ENCODE data around the gene TFE3.
A peak's percentile ranks its signal among the peaks of the same experiment; 100 is the strongest.

Gene TFE3

DNA sequence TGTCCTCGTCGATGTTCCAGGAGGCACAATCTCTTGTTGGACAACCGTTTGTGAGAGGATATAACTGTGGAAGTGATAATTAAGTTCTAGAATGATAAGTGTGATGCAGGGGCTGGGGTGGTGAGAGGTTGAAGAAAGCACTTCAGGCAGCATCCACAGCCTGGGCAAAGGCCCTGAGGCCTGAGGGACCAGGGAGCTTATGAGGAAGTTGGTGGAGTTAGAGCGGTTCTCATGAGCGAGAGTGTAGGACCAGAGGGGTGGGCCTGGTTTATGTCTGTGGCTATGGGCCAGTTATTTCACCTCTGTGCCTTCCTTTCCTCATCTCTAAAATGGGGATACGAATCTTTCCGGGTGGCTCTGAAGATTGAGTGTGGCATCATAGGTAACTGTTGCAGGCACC lies 18.3 kb upstream of the TFE3 start:
- no peak for DNase-seq (ENCODE audit: low spot score)

DNA sequence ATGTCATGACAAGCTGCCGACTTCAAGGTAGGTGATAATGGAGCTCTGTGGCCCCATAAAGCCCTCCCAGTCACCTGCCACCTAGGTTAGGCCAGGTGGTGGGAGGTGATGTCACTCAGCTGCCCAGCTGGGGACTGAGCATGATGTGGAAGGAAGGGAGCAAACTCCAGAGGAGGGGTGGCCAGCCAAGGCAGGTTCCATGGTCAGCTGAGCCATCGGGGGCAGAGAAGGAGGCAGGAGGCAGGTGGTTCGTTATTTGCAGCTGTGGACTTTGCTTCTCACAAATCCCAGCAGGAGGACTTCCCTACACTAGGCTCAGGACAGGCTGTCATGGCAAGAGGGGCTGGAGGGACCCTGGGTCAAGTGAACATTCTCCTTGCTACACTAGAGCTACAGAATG lies 17.8 kb upstream of the TFE3 start:
- DNase-seq (ENCODE audit: low spot score), result no peak

DNA sequence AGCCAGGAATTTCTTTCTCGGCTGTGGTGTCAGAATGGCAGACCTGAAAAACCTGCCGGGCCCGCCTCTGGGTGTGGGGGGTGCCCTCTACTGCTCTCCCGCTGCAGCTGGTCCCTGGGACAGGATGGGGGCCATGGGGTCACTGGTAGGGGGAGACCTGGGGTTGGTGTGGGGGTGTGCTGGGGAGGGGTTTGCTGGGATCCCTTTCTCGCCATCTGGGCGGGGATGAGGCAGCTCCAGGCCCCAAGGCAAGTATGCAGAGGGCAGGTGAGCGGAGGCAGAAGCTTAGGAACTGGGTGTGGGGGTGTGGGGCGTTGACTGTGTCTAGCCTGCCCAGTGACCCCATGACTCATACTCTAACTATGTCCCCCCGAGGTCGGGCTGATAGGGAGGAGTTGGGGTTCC lies 16.5 kb upstream of the TFE3 start:
- no peak for DNase-seq (ENCODE audit: low spot score)

DNA sequence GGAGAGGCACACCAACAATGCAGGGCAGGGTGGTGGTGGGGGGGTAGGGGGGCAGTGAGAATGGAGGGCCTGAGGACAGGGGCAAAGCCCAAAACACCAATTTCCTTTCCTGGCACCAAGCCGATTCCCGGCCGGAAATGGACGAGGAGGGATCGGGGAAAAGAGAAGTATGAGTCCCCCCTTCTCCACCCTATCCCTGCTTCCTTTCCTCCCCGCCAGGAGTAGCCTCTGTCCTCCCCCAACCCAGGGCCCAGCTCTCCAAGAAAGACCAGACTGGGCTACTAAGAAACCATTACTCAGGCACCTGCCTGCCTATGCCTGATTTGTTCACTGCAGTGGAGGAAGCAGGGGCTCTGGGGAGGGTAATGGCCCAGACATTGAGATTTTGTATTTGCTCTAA lies 16.0 kb upstream of the TFE3 start:
- no peak for DNase-seq (ENCODE audit: low spot score)

DNA sequence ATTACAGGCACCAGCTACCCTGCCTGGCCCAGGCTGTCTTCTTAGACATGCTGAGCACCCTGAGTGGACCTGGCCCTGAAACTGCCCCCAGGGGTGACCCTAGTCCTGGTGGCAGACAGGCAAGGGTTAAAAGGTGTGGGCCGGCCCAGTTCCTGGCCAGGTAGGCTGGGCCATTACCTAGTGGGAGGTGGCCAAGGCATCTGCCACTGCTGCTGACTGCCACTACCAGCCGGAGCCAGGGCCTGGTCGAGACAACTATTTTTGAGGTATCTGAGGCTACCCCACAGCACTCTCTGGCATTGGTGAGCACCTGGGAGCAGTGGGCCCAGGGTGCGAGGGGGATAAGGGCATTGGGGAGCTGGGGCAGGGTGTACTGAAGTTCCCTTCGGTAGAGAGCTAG lies 15.6 kb upstream of the TFE3 start, which contains the start of gene CCDC120:
Gene CCDC120 (plus strand): TSS at position 206 of the 400 bp plus-strand sequence. CDS start 3,043 bp downstream, outside the sequence.
- DNase-seq (ENCODE audit: low spot score), result no peak

DNA sequence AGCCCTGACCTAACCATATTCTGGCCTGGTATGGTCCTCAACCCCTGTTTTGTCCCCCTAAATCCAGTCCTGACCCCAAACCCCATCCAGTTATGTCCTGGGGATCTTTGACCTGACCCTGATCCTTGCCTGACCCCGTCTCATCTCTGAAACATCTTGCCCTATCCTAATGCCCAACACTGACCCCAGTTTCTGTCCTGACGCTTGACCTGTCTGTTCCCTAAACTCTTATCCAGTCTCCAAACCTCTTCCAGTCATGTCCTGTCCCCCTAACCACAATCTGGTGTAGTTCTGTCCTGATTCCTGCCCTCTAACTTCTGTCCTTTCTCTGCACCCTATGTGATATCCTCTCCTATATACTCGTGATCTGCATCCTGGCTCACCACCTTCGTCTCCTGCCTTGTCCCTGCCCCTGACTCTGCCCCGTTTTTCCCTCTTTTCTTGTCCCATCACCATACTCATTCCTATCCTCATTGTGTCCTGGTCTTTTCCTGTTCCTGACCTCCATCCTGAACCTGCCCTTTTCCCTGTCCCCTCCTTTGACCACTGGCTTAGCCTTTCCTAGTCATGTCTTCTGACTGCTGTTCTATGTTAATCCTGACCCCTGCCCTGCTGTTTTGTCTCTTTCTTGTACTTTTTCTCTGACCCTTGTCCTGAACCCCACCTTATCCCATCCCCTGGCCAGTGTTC lies 11.1 kb upstream of the TFE3 start:
- DNase-seq (ENCODE audit: low spot score), result no peak

DNA sequence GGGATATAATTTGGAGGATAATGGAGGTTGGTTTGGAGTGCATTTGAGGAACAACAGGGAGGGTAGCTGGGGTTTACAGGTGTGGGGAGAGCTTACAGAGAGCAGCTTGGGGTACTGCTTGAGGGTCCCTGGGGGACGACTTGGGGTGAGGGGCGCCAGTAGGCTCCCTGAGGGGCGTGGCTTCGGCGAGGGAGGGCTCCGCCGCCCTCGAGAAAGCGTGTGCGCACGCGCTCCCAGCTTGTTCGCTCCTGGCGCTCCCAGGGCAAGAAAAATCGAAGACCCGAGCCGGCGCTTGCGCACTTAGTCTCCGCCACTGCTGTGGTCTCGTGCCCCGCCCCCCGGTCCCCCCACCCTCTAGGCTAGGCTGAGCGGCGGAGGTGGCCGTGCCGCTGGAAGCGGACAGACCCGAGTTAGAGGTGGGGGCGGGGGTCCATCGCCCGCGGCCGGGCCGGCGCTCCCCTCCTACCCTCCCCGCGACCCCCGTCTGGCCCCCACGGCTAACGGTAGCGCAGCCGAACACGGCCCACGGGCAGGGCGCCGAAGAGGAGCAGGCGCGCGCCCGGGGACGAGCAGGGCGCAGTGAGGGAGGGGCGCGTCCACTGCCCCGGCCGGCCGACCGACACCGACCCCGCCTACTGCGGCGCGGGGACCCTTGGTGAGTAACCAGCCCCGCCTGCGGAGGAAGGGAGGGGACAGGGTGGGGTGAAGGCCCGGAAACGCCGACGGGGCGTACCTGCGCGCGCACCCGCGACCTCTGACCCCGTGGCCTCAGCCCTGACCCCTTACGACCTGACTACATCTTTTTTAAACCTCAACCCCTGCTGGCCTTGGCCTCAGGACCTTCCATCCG lies 10.3 kb upstream of the TFE3 start:
- no peak for DNase-seq (ENCODE audit: low spot score)

DNA sequence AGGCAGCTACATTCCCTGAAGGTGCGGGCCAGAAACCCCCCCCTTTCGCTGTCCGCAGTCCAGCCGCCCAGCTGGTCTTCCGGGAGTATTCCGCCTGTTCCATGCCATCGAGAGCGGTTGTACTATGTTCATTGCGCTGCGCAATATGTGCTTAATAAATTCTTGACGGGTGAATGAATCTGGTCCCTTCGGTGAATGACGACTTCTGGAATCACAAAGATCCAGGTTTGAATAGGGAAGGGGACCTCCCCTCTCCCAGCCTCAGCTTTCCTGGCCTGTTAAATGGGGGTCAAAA lies 777 bp upstream of the TFE3 start:
- DNase-seq (ENCODE audit: low spot score), result no peak

DNA sequence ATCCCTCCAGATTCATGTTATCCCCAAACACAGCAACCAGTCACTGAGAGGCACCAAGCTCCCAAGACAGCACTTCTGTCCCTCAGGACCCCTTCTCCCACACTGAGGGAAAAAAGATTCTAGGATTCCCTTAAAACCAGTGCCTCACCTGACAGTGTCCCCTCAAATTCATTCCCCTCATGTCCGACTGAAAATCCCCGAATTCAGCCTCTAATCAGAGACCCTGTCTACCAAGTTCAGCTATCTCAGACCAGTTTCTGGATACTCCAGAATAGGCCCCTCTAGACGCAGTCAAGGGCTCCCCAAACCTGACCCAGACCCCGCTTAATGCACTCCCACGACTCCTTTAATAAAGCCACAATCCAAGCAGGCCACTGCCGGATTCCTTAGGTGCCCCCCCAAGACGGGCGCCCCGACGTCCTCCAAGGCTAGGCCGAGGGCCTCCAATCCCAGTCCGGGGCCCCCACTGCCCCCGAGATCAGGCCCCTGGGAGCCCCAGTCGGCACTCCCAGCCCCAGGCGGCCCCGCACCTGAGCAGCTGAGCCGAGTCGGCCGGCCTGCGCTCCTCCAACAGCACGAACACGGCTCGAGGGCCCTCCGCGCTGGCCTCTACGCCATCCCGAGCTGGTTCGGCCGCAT lies 457 bp downstream of the TFE3 start:
- DNase-seq (ENCODE audit: low spot score), result peak; percentile 47

DNA sequence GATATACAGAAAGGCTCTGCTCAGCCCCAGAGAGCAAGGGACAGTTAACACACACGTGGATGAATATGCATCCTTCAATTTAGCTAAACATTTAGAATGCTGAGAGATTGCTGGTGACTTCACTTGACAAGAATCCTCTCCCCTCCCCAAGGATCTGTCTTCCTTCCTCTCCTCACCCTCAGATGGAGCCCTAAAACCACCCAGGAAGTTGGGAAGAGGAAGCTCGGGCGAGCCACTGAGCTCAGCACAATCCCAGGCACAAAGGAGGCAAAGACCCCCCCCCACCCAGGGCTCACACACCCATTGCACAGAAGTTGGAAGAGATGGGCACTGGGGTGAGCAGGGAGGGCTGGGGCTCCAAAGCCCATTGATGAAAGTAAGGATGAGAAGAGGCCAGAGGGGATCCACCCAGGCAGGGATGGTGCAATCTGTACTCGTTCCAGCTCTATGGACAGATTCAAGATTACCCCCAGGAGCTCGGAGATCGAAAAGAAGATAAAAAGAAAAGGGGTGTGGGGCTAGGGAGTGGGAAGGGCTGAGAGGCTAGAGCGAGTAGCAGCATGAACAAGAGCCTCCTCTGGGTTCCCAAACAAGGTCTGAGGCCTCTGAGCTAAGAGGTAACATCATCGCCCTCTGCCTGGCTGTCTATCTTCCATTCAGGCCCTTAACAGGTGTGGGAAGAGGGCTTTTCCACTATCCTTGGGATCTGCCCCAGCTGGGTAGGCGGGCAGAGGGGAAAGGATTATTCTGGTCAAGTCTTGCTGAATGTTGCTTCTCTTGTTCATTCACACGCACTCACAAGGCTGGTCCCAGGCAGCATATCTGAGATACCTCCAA lies 1.2 kb downstream of the TFE3 start:
- DNase-seq (ENCODE audit: low spot score), result peak; percentile 49

DNA sequence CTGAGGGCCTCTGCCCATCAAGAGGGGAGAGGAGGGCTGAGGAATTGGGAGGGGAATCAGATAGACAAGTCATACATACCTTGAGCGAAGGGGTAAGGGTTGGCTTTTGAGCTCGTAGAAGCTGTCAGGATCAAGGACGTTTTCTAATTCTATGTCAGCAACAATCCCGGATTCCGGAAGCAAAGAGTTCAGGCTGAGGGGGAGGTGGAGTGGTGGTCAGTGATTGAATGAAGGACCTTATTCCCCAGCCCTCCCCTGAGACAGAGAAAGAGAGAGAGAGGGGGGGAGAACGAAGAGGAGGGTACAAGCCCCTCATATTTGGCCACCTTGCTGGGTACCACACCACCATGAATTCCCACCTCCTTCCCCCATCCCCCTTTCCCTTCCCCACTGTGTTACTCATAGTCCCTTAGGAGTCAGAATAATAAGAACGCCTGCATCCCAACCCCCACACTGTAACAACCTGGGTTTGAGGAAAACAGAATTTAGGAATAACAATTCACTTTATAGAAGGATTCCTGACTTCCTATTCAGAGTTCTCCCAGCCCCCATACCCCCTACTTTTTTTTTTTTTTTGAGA lies 2.7 kb downstream of the TFE3 start:
- DNase-seq (ENCODE audit: low spot score), result no peak

DNA sequence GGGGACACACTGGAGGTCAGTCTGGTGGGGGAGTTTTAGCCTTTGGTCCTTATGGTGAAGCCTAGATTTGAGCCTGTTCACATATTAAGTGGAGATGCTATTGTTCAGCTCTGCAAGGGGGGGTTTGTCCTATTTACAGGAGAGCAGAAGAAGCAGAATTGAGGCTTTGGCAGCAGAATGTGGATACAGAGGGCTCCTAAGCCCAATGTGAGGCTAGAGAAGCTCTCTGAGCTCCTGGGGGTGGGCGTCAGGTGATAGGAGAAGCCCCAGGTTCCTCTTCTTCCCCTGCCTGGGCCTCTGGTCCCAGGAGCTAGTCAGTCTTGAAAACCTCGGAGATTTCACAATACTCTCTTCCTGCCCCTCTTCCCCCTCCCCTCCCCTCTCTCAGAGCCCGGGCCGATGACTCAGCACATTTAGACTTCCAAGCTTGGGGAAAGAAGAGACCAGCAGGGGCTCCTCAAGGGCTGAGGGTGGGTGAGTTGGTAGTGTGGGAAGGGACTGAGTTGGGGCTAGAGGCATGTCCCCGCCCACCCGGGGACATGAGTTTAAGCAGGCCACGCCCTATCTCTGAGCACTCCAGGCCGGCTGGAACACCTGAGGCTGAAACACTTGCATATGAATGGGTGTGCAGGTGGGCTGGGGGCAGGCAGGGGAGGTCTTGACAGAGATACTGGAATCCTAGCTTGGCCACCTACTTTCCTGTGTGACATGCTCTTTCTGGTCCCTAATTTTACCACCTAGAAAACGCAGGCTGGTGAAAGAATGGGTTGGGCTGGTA lies 3.4 kb downstream of the TFE3 start:
- peak; percentile 79 for DNase-seq (ENCODE audit: low spot score)

DNA sequence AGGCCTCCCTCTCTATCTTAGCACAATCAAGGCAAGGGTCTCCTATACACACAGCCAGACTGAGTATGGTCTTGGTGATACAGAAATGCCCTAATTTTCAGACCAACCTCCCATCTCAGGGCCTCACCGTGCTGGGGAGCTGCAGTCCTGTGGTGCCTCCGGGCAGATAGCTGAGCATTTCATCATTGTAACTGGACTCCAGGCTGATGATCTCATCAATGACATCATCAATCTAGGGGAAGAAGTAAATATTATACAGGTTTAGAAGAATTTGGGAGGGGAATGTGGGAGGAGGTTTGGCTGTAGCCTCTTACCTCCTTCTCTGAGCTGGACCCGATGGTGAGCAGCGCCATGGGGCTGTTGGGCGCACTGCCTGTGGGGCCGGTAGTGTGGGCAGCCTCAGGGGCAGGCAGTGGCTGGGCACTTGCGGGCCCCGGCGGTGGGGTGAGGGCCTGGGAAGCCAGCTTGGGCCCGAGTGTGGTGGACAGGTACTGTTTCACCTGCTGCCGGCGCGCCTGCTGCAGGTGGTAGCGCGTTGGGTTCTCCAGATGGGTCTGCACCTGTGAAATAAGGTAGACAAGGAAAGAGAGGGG lies 5.2 kb downstream of the TFE3 start:
- DNase-seq (ENCODE audit: low spot score), result no peak

DNA sequence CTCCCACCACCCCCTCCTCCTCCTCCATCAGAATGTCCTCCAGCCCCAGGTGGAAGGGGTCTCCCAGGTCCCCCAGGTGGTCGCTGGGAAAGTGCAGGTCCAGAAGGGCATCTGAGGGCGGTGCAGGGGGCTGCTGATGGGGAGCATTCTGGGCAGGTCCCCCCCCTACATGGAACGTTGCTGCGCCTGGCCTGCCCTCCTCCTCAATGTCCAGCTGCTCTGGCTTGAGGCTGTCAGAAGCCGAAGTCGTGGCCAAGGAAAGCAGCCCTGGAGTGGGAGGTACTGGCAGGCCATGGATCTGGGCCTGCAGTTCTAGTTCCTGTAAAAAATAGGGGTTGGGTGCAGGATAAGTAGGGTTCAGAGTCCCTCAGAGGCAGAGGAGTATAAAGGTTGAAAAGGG lies 12.9 kb downstream of the TFE3 start:
- no peak for DNase-seq (ENCODE audit: low spot score)

DNA sequence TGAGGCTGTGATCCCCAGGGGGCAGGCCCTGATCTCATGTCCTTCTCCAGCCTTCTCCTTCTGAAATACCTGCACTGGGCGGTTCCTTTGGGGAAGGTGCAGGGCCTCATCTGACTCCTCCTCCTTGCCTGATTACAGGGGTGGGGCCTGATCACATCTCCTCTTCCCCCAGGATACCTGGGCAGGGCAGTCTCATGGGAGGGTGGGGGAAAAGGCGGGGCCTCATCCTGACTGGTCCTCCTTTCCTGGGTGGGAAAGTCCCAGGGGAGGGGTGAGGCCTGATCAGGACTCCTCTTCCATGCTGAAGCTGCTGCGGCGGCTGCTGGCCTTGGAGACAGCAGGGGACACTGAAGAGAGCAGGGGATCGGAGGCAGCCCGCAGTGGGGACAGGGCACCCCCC lies 13.3 kb downstream of the TFE3 start:
- peak; percentile 11 for DNase-seq (ENCODE audit: low spot score)

DNA sequence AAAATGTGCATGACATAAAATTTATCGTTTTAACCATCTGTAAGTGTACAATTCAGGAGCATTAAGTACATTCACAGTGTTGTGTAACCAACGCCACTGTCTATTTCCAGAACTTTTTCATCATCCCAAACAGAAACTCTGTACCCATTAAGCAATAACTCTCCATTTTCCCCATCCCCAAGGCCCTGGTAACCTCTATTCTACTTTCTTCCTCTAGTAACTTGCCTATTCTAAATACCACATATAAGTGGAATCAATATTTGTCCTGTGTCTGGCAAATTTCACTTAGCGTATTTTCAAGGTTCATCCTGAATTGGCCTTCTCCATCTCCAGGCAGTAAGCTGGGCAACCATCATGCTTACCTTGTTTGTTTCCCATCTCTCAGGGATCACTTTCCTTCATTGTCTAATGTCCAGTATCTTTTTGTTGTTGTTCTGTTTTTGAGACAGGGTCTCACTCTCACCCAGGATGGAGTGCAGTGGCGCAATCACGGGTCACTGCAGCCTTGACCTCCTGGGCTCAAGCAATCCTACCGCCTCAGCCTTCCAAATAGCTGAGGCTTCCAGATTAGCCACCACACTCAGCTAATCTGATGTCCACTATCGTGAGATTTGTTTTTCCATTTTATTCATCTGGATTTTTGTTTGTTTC lies 23.4 kb downstream of the TFE3 start:
- DNase-seq (ENCODE audit: low spot score), result no peak

DNA sequence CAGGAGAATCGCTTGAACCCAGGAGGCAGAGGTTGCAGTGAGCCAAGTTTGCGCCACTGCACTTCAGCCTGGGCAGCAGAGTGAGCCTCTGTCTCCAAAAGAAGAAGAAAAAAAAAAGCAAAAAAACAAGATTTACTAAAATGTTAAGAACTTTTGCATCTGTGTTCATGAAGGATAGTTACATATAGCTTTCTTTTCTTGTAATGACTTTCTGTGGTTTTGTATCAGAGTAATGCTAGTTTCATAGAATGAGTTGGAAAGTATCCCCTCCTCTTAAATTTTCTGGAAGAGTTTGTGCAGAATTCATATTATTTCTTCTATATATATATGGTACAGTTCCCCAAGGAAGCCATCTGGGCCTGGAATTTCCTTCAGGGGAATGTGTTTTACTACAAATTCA lies 24.1 kb downstream of the TFE3 start:
- no peak for DNase-seq (ENCODE audit: low spot score)

DNA sequence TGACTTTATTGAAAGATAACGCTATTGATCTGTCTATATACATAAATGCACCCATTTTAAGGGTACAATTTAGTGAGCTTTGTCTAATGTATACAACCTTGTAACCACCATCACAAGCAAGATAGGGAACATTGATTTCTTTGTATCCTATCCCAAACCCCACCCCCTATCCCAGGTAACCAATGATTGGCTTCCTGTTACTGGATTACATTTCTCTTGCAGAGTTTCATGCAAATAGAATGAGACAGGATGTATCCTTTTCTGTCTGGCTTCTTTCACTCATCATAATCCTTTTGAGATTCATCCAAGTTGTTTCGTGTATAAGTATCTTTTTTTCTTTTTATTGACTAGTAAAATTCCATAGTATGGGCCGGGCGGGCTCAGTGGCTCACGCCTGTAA lies 39.5 kb downstream of the TFE3 start:
- DNase-seq (ENCODE audit: low spot score), result no peak

DNA sequence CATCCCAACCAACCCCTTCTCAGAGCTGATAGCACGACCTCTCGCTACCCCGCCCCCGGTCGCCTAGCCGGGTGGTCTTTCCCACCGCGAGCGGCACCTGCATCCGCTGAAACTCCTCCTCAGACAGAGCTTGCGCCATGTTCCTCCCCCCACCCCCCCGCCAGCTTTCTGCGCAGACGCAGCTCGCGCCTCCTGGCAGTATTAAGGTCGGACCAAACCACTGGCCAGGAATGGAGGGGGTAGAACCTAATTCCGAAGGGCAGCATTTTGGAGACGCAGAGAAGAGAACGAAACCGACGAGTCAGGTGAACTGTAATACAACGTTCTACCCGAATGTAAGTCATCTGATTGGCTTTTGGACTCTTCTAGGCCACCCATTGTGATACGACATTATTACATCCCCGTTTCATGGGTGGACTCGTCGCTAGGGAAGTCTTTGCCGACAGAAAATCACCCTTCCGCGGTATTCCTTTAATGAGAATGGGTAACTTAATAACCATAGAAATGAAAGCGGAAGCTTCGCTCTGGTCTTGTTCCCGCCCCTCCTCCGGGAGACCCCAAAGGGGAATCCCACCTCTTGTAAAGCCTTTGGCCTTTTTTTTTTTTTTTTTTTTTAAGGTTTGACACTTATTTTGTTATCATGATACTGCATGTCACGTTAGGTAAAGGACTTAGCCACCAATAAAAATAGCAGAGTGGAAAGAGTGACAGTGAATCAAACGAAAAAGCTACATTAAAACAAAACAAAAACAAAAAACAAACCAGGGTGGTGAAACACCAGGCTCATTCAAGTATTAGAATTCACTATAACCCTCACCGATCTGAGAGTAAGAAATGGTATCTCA lies 40.8 kb downstream of the TFE3 start, which contains the start of gene GRIPAP1:
Gene GRIPAP1 (minus strand): TSS at position 174 of the 845 bp plus-strand sequence. CDS start 35 bp downstream, at position 139.
- DNase-seq (ENCODE audit: low spot score), result peak; percentile 91

Data from hematopoietic multipotent progenitor cell treated with erythropoietin and hydrocortisone succinate and interleukin-3 and kit ligand, for 17 days (in vitro differentiated cells).